ENCODE data around the gene SLIRP. TPM values are rescaled to one million over a fixed set of nuclear protein-coding genes. Genes with fewer than 3 reads are reported as not detected.
A peak's percentile ranks its signal among the peaks of the same experiment; 100 is the strongest.
"Not testable (repeated sequence)": the region's sequence is repeated elsewhere in the genome, so short reads cannot be mapped to it uniquely, and the experiment has no call there.

The SLIRP gene
- total RNA-seq (2014; rRNA removed; shearing (Covaris generic)): 147 and 258 TPM in 2 replicates
- 417 and 418 TPM in 2 replicates for polyA plus RNA-seq (2016; fragmentation: Nextera tagmentation; extraction: Ambion mirVana)

DNA sequence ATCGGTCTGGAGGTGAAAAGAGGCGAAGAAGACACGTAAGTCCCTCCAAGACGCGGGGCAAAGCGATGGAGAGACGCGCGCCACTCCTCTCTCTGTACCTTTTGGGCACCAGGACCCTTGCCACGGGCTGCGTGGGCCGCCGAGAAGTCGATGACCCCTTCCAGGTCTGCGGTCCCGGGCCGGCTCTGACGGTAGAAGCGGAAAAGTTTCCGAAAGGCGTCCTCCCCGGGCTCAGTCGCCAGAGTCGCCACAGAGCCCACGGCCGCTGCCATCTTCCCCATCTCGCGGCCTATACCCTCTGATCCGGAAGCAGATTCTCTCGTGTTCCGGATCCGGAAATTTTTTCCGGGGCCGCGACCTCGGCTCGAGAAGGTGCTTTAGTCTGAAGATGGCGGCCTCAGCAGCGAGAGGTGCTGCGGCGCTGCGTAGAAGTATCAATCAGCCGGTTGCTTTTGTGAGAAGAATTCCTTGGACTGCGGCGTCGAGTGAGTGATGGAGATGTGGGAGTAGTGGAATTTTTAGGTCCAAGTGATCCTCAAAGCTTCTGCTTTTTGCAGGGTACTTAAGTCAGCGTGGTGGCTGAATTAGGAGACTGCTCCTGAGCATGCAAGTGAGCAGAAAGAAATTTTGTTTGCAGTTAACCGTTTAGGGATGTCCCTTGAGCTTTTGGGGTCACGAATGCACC is at the start of gene SLIRP, which contains the start of gene ALKBH1:
Gene SLIRP (plus strand): TSS at position 380 of the 685 bp plus-strand sequence. CDS start 9 bp downstream, at position 389.
Gene ALKBH1 (minus strand): TSS at position 300 of the 685 bp plus-strand sequence. CDS start 19 bp downstream, at position 281.
- Histone ChIP-seq H3K36me3 (ENCODE audit: low read depth) (peaks cover 14% of the 10 kb centered on the region), H4K20me1 (ENCODE audit: insufficient read depth) (no peaks in the 10 kb centered on the region), H3K9ac (peak within 1 kb of the TSS; percentile 85), H3K4me2 (ENCODE audit: unreplicated experiment) (peak within 1 kb of the TSS; percentile 98), H3K4me1 (ENCODE audit: insufficient read depth) (peaks cover 18% of the 10 kb centered on the region), H2AFZ (peak within 1 kb of the TSS; percentile 95), H3K27me3 (replicated peaks; ENCODE audit: insufficient read depth) (no peaks in the 10 kb centered on the region), H3K9me3 (ENCODE audit: low read depth) (no peaks in the 10 kb centered on the region), H3K4me3 (peak within 1 kb of the TSS; percentile 92), H3K79me2 (ENCODE audit: insufficient read depth) (peaks cover 95% of the 10 kb centered on the region), H3F3A (ENCODE audit: insufficient read depth) (0 out of 2 replicates have a peak, but pooled peaks cover 5% of the 10 kb centered on the region), H3K27ac (peak within 1 kb of the TSS; percentile 56), H3K9me2 (ENCODE audit: insufficient read depth) (no peaks in the 10 kb centered on the region)
- DNase-seq: peak; percentile 94
- in situ Hi-C loops (cut with MboI): loop anchor here (10.0 kb wide), 1 partner anchor 243 kb away; no protein-coding TSS in a partner anchor
- 1% methylated on average over 34 to 49 of the region's 49 CpGs for WGBS, 2 experiments (ENCODE audit: low coverage in 1 of 2, low lambda C conversion rate in 2 of 2, missing lambda C conversion rate in 2 of 2)
- TF ChIP-seq EZH2 (IDR thresholded peaks at IDR 0.05; ENCODE audit: insufficient read depth, poor library complexity, severe bottlenecking): no peak
- TF ChIP-seq EZH2phosphoT487 (IDR thresholded peaks at IDR 0.05; ENCODE audit: insufficient read depth, low read depth): no peak

DNA sequence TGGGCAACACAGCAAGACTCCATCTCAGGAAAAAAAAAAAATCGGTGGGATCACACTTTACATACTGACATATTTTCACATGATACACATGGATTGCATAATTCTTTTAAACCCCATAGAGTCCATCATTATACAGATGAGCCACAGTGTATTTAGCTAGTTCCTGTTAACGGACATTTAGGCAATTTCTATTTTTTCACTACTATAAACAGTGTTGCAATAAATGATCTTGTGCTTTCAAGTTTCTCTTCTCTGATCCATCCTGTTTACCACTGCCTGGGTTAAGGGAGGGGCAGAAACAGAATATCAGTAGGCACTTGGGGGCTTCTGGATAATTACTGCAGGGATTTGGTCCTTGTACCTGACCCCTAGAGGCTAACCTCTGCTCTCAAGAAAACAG is 48.1 kb upstream of the SLIRP start:
- H3K4me2 ChIP-seq (ENCODE audit: unreplicated experiment): no peak overlapping the region
- H4K20me1 ChIP-seq (ENCODE audit: insufficient read depth): no peaks in the 10 kb centered on the region
- DNase-seq: no peak
- no peaks in the 10 kb centered on the region for H3F3A ChIP-seq (ENCODE audit: insufficient read depth)
- H3K9ac ChIP-seq: no peak overlapping the region
- H3K27ac ChIP-seq: no peak overlapping the region
- no peaks in the 10 kb centered on the region for H3K27me3 ChIP-seq (replicated peaks; ENCODE audit: insufficient read depth)
- no peak overlapping the region for H2AFZ ChIP-seq
- no peaks in the 10 kb centered on the region for H3K9me2 ChIP-seq (ENCODE audit: insufficient read depth)
- no peaks in the 10 kb centered on the region for H3K9me3 ChIP-seq (ENCODE audit: low read depth)
- H3K4me3 ChIP-seq: no peak overlapping the region
- TF ChIP-seq EZH2 (IDR thresholded peaks at IDR 0.05; ENCODE audit: insufficient read depth, poor library complexity, severe bottlenecking) (no peak), EZH2phosphoT487 (IDR thresholded peaks at IDR 0.05; ENCODE audit: insufficient read depth, low read depth) (no peak)
- no peaks in the 10 kb centered on the region for H3K36me3 ChIP-seq (ENCODE audit: low read depth)
- in situ Hi-C loops (cut with MboI): no loop called here
- H3K4me1 ChIP-seq (ENCODE audit: insufficient read depth): no peaks in the 10 kb centered on the region
- H3K79me2 ChIP-seq (ENCODE audit: insufficient read depth): no peaks in the 10 kb centered on the region
- WGBS, 2 experiments (ENCODE audit: low coverage in 1 of 2, low lambda C conversion rate in 2 of 2, missing lambda C conversion rate in 2 of 2): 93% methylated on average over 2 of the region's 2 CpGs

- Histone ChIP-seq H3K4me2 (ENCODE audit: unreplicated experiment) (no peak overlapping the region), H3F3A (ENCODE audit: insufficient read depth) (no peaks in the 10 kb centered on the region), H3K27ac (no peak overlapping the region), H3K9me2 (ENCODE audit: insufficient read depth) (no peaks in the 10 kb centered on the region), H3K27me3 (replicated peaks; ENCODE audit: insufficient read depth) (no peaks in the 10 kb centered on the region), H3K79me2 (ENCODE audit: insufficient read depth) (no peaks in the 10 kb centered on the region), H3K4me3 (no peak overlapping the region), H3K36me3 (ENCODE audit: low read depth) (no peaks in the 10 kb centered on the region), H3K4me1 (ENCODE audit: insufficient read depth) (no peaks in the 10 kb centered on the region), H3K9me3 (ENCODE audit: low read depth) (no peaks in the 10 kb centered on the region), H2AFZ (no peak overlapping the region), H4K20me1 (ENCODE audit: insufficient read depth) (no peaks in the 10 kb centered on the region), H3K9ac (no peak overlapping the region)
- in situ Hi-C loops (cut with MboI): no loop called here
- 70 to 73% methylated on average over 7 of the region's 7 CpGs for WGBS, 2 experiments (ENCODE audit: low coverage in 1 of 2, low lambda C conversion rate in 2 of 2, missing lambda C conversion rate in 2 of 2)
- no peak for TF ChIP-seq EZH2phosphoT487 (IDR thresholded peaks at IDR 0.05; ENCODE audit: insufficient read depth, low read depth)
- TF ChIP-seq EZH2 (IDR thresholded peaks at IDR 0.05; ENCODE audit: insufficient read depth, poor library complexity, severe bottlenecking): no peak
- DNase-seq: no peak
Observed at GRCh38 chr14:77660754-77661153, 47.1 kb upstream of the SLIRP start.

GRCh38 chr14:77661562-77661961 is 46.3 kb upstream of the SLIRP start:
- not testable (repeated sequence) for H2AFZ ChIP-seq; H3F3A ChIP-seq (ENCODE audit: insufficient read depth)

More at GRCh38 chr14:77661562-77661961, 46.3 kb upstream of the SLIRP start:
- H3K4me2 ChIP-seq (ENCODE audit: unreplicated experiment); H3K9ac ChIP-seq; H3K27me3 ChIP-seq (replicated peaks; ENCODE audit: insufficient read depth); H3K36me3 ChIP-seq (ENCODE audit: low read depth); H3K79me2 ChIP-seq (ENCODE audit: insufficient read depth); H3K27ac ChIP-seq; in situ Hi-C loops (cut with MboI); H4K20me1 ChIP-seq (ENCODE audit: insufficient read depth); H3K9me3 ChIP-seq (ENCODE audit: low read depth); DNase-seq; H3K9me2 ChIP-seq (ENCODE audit: insufficient read depth); H3K4me3 ChIP-seq; H3K4me1 ChIP-seq (ENCODE audit: insufficient read depth): not testable (repeated sequence)
- 67 to 76% methylated on average over 9 of the region's 9 CpGs for WGBS, 2 experiments (ENCODE audit: low coverage in 1 of 2, low lambda C conversion rate in 2 of 2, missing lambda C conversion rate in 2 of 2)

Measured in GM23248 (cell line).